ENCODE results near the gene SERPINC1.
"Not testable (repeated sequence)": the region's sequence is repeated elsewhere in the genome, so short reads cannot be mapped to it uniquely, and the experiment has no call there.

SERPINC1 gene

GRCh38 chr1:173937062-173937461 is 19.9 kb upstream of the SERPINC1 start:
- peaks cover 70% of the 10 kb centered on the region for H3K36me3 ChIP-seq (ENCODE audit: insufficient read depth, insufficient read length, low read length)
- TF ChIP-seq SUZ12 (IDR thresholded peaks at IDR 0.05; ENCODE audit: extremely low read depth, insufficient read depth, insufficient read length) = no peak
- TF ChIP-seq YY1 (IDR thresholded peaks at IDR 0.05; ENCODE audit: insufficient read depth, insufficient read length) = no peak
- TF ChIP-seq ZNF274 (IDR thresholded peaks at IDR 0.05; ENCODE audit: low read depth, low read length) = no peak
- no peak overlapping the region for H3K4me3 ChIP-seq (ENCODE audit: insufficient read length, low read depth)
- H3K9ac ChIP-seq (ENCODE audit: insufficient read length, low read depth) = no peak overlapping the region
- no peaks in the 10 kb centered on the region for H3K9me3 ChIP-seq (ENCODE audit: insufficient read depth, low read length)
- no peak for DNase-seq (ENCODE audit: low read depth, low spot score)
- H3K4me1 ChIP-seq (ENCODE audit: insufficient read depth, insufficient read length) = no peaks in the 10 kb centered on the region
- no peaks in the 10 kb centered on the region for H3K27me3 ChIP-seq (ENCODE audit: insufficient read depth, insufficient read length)

GRCh38 chr1:173934440-173934839 is 17.3 kb upstream of the SERPINC1 start:
- H3K4me1 ChIP-seq (ENCODE audit: insufficient read depth, insufficient read length) = no peaks in the 10 kb centered on the region
- peaks cover 50% of the 10 kb centered on the region for H3K36me3 ChIP-seq (ENCODE audit: insufficient read depth, insufficient read length, low read length)

GRCh38 chr1:173930541-173930940 is 13.4 kb upstream of the SERPINC1 start:
- H3K27me3 ChIP-seq (ENCODE audit: insufficient read depth, insufficient read length); H3K4me3 ChIP-seq (ENCODE audit: insufficient read length, low read depth); H3K4me1 ChIP-seq (ENCODE audit: insufficient read depth, insufficient read length); H3K9ac ChIP-seq (ENCODE audit: insufficient read length, low read depth); H3K9me3 ChIP-seq (ENCODE audit: insufficient read depth, low read length); DNase-seq (ENCODE audit: low read depth, low spot score): not testable (repeated sequence)
- H3K36me3 ChIP-seq (ENCODE audit: insufficient read depth, insufficient read length, low read length) = peaks cover 16% of the 10 kb centered on the region

More at GRCh38 chr1:173934440-173934839, 17.3 kb upstream of the SERPINC1 start:
- Histone ChIP-seq H3K27me3 (ENCODE audit: insufficient read depth, insufficient read length) (no peaks in the 10 kb centered on the region), H3K9me3 (ENCODE audit: insufficient read depth, low read length) (no peaks in the 10 kb centered on the region), H3K9ac (ENCODE audit: insufficient read length, low read depth) (no peak overlapping the region), H3K4me3 (ENCODE audit: insufficient read length, low read depth) (no peak overlapping the region)
- no peak for TF ChIP-seq ZNF274 (IDR thresholded peaks at IDR 0.05; ENCODE audit: low read depth, low read length)
- TF ChIP-seq SUZ12 (IDR thresholded peaks at IDR 0.05; ENCODE audit: extremely low read depth, insufficient read depth, insufficient read length) = no peak
- TF ChIP-seq YY1 (IDR thresholded peaks at IDR 0.05; ENCODE audit: insufficient read depth, insufficient read length) = no peak
- DNase-seq (ENCODE audit: low read depth, low spot score) = no peak

GRCh38 chr1:173925306-173926242 is 8.4 kb upstream of the SERPINC1 start:
- H3K27me3 ChIP-seq (ENCODE audit: insufficient read depth, insufficient read length) = no peaks in the 10 kb centered on the region
- no peaks in the 10 kb centered on the region for H3K4me1 ChIP-seq (ENCODE audit: insufficient read depth, insufficient read length)
- H3K9me3 ChIP-seq (ENCODE audit: insufficient read depth, low read length) = no peaks in the 10 kb centered on the region
- TF ChIP-seq ZNF274 (IDR thresholded peaks at IDR 0.05; ENCODE audit: low read depth, low read length) (no peak), SUZ12 (IDR thresholded peaks at IDR 0.05; ENCODE audit: extremely low read depth, insufficient read depth, insufficient read length) (no peak), YY1 (IDR thresholded peaks at IDR 0.05; ENCODE audit: insufficient read depth, insufficient read length) (no peak)
- no peak for DNase-seq (ENCODE audit: low read depth, low spot score)
- no peaks in the 10 kb centered on the region for H3K36me3 ChIP-seq (ENCODE audit: insufficient read depth, insufficient read length, low read length)
- H3K9ac ChIP-seq (ENCODE audit: insufficient read length, low read depth) = no peak overlapping the region
- H3K4me3 ChIP-seq (ENCODE audit: insufficient read length, low read depth) = no peak overlapping the region

- Histone ChIP-seq H3K27me3 (ENCODE audit: insufficient read depth, insufficient read length) (no peaks in the 10 kb centered on the region), H3K9ac (ENCODE audit: insufficient read length, low read depth) (no peak overlapping the region), H3K9me3 (ENCODE audit: insufficient read depth, low read length) (no peaks in the 10 kb centered on the region), H3K4me1 (ENCODE audit: insufficient read depth, insufficient read length) (peaks cover 4% of the 10 kb centered on the region), H3K36me3 (ENCODE audit: insufficient read depth, insufficient read length, low read length) (no peaks in the 10 kb centered on the region), H3K4me3 (ENCODE audit: insufficient read length, low read depth) (no peak overlapping the region)
- DNase-seq (ENCODE audit: low read depth, low spot score) = no peak
- no peak for TF ChIP-seq YY1 (IDR thresholded peaks at IDR 0.05; ENCODE audit: insufficient read depth, insufficient read length)
- no peak for TF ChIP-seq ZNF274 (IDR thresholded peaks at IDR 0.05; ENCODE audit: low read depth, low read length)
- TF ChIP-seq SUZ12 (IDR thresholded peaks at IDR 0.05; ENCODE audit: extremely low read depth, insufficient read depth, insufficient read length) = no peak
These were observed 3.7 kb upstream of the SERPINC1 start for GRCh38 chr1:173920861-173921260.

GRCh38 chr1:173917635-173918493 is 737 bp upstream of the SERPINC1 start:
- no peak for TF ChIP-seq ZNF274 (IDR thresholded peaks at IDR 0.05; ENCODE audit: low read depth, low read length)
- no peak for TF ChIP-seq YY1 (IDR thresholded peaks at IDR 0.05; ENCODE audit: insufficient read depth, insufficient read length)
- TF ChIP-seq SUZ12 (IDR thresholded peaks at IDR 0.05; ENCODE audit: extremely low read depth, insufficient read depth, insufficient read length) = no peak
- Histone ChIP-seq H3K9me3 (ENCODE audit: insufficient read depth, low read length) (no peaks in the 10 kb centered on the region), H3K4me3 (ENCODE audit: insufficient read length, low read depth) (no peak overlapping the region), H3K9ac (ENCODE audit: insufficient read length, low read depth) (no peak overlapping the region), H3K27me3 (ENCODE audit: insufficient read depth, insufficient read length) (no peaks in the 10 kb centered on the region), H3K4me1 (ENCODE audit: insufficient read depth, insufficient read length) (peaks cover 4% of the 10 kb centered on the region), H3K36me3 (ENCODE audit: insufficient read depth, insufficient read length, low read length) (no peaks in the 10 kb centered on the region)
- no peak for DNase-seq (ENCODE audit: low read depth, low spot score)

- DNase-seq (ENCODE audit: low read depth, low spot score) = no peak
- H3K4me3 ChIP-seq (ENCODE audit: insufficient read length, low read depth) = no peak overlapping the region
- H3K36me3 ChIP-seq (ENCODE audit: insufficient read depth, insufficient read length, low read length) = no peaks in the 10 kb centered on the region
- H3K9me3 ChIP-seq (ENCODE audit: insufficient read depth, low read length) = no peaks in the 10 kb centered on the region
- no peak overlapping the region for H3K9ac ChIP-seq (ENCODE audit: insufficient read length, low read depth)
- no peaks in the 10 kb centered on the region for H3K27me3 ChIP-seq (ENCODE audit: insufficient read depth, insufficient read length)
- TF ChIP-seq YY1 (IDR thresholded peaks at IDR 0.05; ENCODE audit: insufficient read depth, insufficient read length) (no peak), ZNF274 (IDR thresholded peaks at IDR 0.05; ENCODE audit: low read depth, low read length) (no peak)
- H3K4me1 ChIP-seq (ENCODE audit: insufficient read depth, insufficient read length) = peaks cover 4% of the 10 kb centered on the region
These were observed 460 bp downstream of the SERPINC1 start for GRCh38 chr1:173916667-173917066.
